ENCODE results near the gene BIN2. TPM values are rescaled to one million over a fixed set of nuclear protein-coding genes. Genes with fewer than 3 reads are reported as not detected.

BIN2 gene
- total and polyA plus RNA-seq, 8 donors = 2.2 to 33.0 (median 4.2) TPM

- H3K4me1 ChIP-seq = peaks cover 2 to 8% (median 7%) of the 10 kb centered on the region in 4 donors
- H3K27me3 ChIP-seq = no peaks in the 10 kb centered on the region
- H3K27ac ChIP-seq = no peak overlapping the region
- no peak for DNase-seq
- no peaks in the 10 kb centered on the region for H3K9me3 ChIP-seq
- TF ChIP-seq, protein P1, sequence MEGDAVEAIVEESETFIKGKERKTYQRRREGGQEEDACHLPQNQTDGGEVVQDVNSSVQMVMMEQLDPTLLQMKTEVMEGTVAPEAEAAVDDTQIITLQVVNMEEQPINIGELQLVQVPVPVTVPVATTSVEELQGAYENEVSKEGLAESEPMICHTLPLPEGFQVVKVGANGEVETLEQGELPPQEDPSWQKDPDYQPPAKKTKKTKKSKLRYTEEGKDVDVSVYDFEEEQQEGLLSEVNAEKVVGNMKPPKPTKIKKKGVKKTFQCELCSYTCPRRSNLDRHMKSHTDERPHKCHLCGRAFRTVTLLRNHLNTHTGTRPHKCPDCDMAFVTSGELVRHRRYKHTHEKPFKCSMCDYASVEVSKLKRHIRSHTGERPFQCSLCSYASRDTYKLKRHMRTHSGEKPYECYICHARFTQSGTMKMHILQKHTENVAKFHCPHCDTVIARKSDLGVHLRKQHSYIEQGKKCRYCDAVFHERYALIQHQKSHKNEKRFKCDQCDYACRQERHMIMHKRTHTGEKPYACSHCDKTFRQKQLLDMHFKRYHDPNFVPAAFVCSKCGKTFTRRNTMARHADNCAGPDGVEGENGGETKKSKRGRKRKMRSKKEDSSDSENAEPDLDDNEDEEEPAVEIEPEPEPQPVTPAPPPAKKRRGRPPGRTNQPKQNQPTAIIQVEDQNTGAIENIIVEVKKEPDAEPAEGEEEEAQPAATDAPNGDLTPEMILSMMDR (IDR thresholded peaks at IDR 0.05) = no peak
- no peak for TF ChIP-seq POLR2A (IDR thresholded peaks at IDR 0.05)
- no peak for TF ChIP-seq POLR2AphosphoS5 (IDR thresholded peaks at IDR 0.05)
- TF ChIP-seq EP300 (IDR thresholded peaks at IDR 0.05) = no peak
- H3K36me3 ChIP-seq = no peaks in the 10 kb centered on the region
- 35 to 56% (median 42%) methylated on average over 5 of the region's 5 CpGs for WGBS, 5 donors
- H3K4me3 ChIP-seq = no peak overlapping the region
- intact Hi-C loops (cut with DNase I; ENCODE audit: low total_unique reads) = no loop called here
These were observed 89.4 kb downstream of the BIN2 start for GRCh38 chr12:51234530-51234929.

GRCh38 chr12:51232642-51233041 lies 91.3 kb downstream of the BIN2 start:
- Histone ChIP-seq H3K36me3 (no peaks in the 10 kb centered on the region), H3K9me3 (no peaks in the 10 kb centered on the region), H3K27ac (no peak overlapping the region), H3K4me3 (no peak overlapping the region), H3K27me3 (no peaks in the 10 kb centered on the region), H3K4me1 (peaks cover 0 to under 1% (median under 1%) of the 10 kb centered on the region in 4 donors)
- TF ChIP-seq, protein P1 (IDR thresholded peaks at IDR 0.05) = no peak
- TF ChIP-seq POLR2AphosphoS5 (IDR thresholded peaks at IDR 0.05) = no peak
- TF ChIP-seq POLR2A (IDR thresholded peaks at IDR 0.05) = no peak
- TF ChIP-seq EP300 (IDR thresholded peaks at IDR 0.05) = no peak
- DNase-seq = no peak
- intact Hi-C loops (cut with DNase I; ENCODE audit: low total_unique reads) = no loop called here

Other genes starting within 250 kb of the BIN2 start
- gene CSRNP2, start 240.6 kb downstream of the BIN2 start, total RNA-seq = 100 to 1,000 TPM in 1 of 5 donors, 10 to 100 TPM in 4; 12.5 to 117 (median 22.9) TPM
- 1 to 10 TPM; 6.0 to 8.8 (median 6.9) TPM for gene CSRNP2, start 240.6 kb downstream of the BIN2 start, polyA plus RNA-seq
- gene TFCP2, start 151.0 kb downstream of the BIN2 start, total RNA-seq = 10 to 100 TPM in 2 of 5 donors, 1 to 10 TPM in 3; 6.7 to 56.2 (median 8.2) TPM
- 10 to 100 TPM in 1 of 3 donors, 1 to 10 TPM in 2; 8.6 to 10.5 (median 9.8) TPM for gene TFCP2, start 151.0 kb downstream of the BIN2 start, polyA plus RNA-seq
- 10 to 100 TPM in 3 of 5 donors, 1 to 10 TPM in 2; 5.9 to 16.8 (median 12.9) TPM for gene POU6F1, start 106.1 kb downstream of the BIN2 start, total RNA-seq
- 1 to 10 TPM; 3.8 to 5.7 (median 5.1) TPM for gene POU6F1, start 106.1 kb downstream of the BIN2 start, polyA plus RNA-seq
- 100 to 1,000 TPM in 3 of 5 donors, 10 to 100 TPM in 2; 37.4 to 149 (median 144) TPM for gene DAZAP2, start 85.3 kb downstream of the BIN2 start, total RNA-seq
- gene DAZAP2, start 85.3 kb downstream of the BIN2 start, polyA plus RNA-seq = 100 to 1,000 TPM; 141 to 547 (median 311) TPM
- 10 to 100 TPM in 4 of 5 donors, 1 to 10 TPM in 1; 2.3 to 74.9 (median 26.8) TPM for gene SMAGP, start 53.8 kb downstream of the BIN2 start, total RNA-seq
- gene SMAGP, start 53.8 kb downstream of the BIN2 start, polyA plus RNA-seq = 10 to 100 TPM; 22.7 to 30.3 (median 28.4) TPM
- not detected for gene CELA1, start 22.5 kb upstream of the BIN2 start, total RNA-seq
- not detected for gene CELA1, start 22.5 kb upstream of the BIN2 start, polyA plus RNA-seq
- 100 to 1,000 TPM in 1 of 5 donors, 10 to 100 TPM in 3, 1 to 10 TPM in 1; 4.1 to 155 (median 40.4) TPM for gene GALNT6, start 67.2 kb upstream of the BIN2 start, total RNA-seq
- gene GALNT6, start 67.2 kb upstream of the BIN2 start, polyA plus RNA-seq = 10 to 100 TPM in 1 of 3 donors, 1 to 10 TPM in 2; 3.4 to 11.8 (median 7.7) TPM
- 1 to 10 TPM in 3 of 5 donors, under 1 TPM in 2; 0.29 to 9.7 (median 1.8) TPM for gene SLC4A8, start 100.7 kb upstream of the BIN2 start, total RNA-seq
- gene SLC4A8, start 100.7 kb upstream of the BIN2 start, polyA plus RNA-seq = 1 to 10 TPM in 1 of 3 donors, under 1 TPM in 2; 0.35 to 1.1 (median 0.87) TPM

All from stomach (tissue), 9 donors.